Kasumi-1 (cell line): ENCODE results near the gene CLEC16A.
A peak's percentile ranks its signal among the peaks of the same experiment; 100 is the strongest.

Experiments
- DNase-seq, 2 experiments: peaks; one replicate each; lab custom pipeline; 2025; lab: John Stamatoyannopoulos, UW

Gene CLEC16A

DNA sequence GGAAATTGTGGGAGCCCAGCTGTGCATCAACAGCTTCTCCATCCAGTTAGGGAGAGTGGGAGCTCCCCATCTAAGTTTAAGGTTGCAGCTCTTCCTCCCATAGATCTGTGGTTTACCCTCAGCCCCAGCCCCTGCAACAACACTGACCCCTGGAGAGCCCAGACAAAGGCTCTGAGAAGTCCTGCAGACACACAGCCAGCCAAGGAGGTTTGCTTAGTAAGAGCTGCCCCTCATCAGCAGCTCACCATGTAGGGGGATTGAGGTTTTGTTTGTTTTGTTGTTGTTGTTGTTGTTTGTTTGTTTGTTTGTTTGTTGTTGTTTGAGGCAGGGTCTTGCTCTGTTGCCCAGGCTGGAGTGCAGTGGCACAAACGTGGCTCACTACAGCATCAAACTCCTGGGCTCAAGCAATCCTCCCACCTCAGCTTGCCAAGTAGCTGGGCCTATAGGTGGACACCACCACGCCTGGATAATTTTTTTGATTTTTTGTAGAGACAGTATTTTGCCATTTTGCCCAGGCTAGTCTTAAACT, 138.6 kb downstream of the CLEC16A start:
- no peak for DNase-seq

DNA sequence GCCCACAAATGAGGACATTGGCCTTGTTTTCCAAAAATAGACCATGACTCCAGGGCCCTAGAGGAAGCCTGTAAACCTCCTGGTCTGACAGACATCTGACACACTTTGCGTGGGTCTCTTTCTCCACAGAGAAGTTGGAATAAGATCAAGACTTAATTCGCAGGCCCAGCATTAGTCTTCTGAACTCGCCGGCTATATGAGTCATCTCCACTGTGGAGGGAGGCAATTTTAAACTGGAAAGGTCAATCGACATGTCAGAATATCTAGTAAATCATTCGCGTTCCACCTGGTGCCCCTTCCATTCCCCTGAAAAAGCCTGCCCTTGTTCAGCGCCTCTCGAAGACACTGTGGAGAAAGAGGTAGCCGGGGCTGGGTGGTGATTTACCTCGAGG, 140.1 kb downstream of the CLEC16A start:
- no peak for DNase-seq

DNA sequence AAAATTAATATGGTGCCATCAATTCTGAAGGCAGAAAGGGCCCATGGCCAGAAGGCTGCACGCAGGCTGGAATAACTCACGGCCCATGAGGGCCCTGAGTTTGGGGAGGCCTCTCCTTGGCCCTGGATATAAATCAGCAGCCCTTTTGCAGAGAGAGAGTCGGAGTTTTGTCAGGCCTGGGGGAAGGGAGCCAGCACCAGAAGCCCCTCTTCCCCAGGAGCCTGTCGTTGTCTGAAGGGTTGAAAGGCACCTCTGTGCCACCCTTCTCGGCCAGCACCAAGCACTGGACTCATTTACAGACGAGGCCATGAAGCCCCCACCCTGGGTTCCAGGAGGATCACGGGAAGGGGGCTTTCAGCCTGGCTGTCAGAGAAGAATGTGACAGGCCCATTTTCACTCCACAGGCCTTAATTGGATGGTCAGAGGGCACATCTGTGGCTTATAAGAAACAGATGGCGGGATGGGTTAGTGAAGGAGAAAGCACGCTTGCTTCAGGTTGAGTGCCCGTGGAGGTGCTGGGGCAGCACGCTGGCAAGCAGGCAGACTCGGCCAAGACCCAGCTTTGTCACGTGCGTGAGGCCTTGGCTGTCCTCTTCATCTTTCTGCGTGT, 140.6 kb downstream of the CLEC16A start:
- no peak for DNase-seq

DNA sequence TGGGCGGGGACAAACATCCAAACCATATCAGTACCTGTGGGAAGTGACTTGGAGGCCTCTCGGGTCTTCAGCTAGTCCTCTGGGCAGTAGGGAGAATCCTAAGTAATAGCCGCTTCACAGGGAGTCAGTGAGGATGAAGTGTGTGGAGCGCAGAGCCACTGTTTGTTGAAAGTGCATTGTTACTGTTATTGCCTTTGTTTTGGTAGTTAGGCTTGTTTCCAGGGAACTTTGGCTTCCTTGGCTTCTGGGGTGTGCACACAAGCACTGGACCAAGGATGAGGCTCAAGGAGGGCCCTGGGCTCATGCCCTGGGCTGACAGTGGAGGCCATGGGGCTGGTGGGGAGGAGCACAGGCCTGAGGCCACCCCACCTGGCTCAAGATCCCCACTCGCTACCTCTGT, 141.6 kb downstream of the CLEC16A start:
- no peak for DNase-seq

DNA sequence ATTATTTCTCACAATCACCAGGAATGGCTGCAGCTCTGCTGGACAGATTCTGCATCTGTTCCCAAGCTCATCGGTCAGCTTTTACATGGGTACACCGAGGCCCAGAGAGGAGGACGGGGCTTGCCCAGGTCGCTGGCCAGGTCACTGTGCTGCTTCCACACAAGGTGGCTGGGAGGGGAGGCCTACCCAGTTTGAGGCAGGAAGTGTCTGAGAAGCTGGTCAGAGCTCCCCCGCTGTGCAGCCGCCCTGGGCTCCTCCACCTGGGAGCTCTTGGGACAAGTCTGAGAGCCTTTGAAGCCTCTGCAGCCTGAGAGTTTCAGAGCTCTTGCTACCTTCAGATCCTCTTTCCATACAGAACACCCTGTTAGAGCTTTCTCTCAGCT, 143.3 kb downstream of the CLEC16A start:
- no peak for DNase-seq

DNA sequence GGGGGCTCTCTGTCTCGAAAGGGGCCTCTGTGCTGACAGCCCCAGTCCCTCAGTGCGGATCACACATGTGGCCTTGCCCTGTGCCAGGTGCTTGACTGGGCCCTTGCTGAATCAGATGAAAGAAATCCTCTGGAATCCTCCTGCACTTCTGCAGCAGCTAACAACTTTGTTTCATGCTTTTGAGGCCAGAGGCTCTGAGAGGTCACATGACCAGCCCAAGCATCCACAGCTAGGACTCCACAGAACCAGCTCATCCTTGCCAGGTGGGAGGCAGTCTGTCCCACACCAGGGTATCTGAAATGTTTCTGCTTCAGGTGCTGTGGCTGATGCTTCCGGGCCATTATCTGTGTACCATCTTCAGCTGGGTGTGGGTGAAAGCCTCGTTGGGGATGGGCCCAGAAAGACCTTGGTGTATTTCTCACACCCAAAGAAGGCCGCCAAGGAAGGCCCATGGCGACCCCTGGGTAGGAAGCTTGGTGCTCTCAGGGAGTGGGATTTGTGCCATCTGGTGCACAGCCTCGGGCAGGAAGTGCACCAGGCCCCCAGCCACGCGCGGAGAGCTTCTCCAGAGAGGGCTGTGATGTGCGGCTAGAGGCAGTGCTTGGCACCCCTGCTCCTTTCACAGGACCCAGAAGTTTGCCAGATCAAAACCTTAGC, 143.8 kb downstream of the CLEC16A start:
- DNase-seq: no peak

DNA sequence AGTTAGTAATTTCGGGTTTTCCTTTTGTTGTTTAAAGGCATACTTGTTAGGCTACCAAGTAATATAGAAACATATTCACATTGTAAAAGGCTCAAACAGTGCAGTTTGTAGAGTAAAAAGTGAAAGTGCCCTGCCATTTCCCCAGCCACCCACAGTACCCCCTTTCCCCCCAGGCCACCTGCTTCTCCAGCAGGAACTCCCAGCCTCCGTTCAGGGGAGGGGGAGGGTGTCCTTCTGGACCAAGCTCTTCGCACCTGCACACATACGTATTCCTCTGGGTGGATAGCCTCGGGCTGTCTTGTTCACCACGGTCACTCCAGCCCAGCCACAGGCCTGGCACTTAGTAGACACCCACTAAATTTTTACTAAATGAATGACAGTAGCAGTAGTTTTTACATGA, 144.5 kb downstream of the CLEC16A start:
- DNase-seq: no peak

DNA sequence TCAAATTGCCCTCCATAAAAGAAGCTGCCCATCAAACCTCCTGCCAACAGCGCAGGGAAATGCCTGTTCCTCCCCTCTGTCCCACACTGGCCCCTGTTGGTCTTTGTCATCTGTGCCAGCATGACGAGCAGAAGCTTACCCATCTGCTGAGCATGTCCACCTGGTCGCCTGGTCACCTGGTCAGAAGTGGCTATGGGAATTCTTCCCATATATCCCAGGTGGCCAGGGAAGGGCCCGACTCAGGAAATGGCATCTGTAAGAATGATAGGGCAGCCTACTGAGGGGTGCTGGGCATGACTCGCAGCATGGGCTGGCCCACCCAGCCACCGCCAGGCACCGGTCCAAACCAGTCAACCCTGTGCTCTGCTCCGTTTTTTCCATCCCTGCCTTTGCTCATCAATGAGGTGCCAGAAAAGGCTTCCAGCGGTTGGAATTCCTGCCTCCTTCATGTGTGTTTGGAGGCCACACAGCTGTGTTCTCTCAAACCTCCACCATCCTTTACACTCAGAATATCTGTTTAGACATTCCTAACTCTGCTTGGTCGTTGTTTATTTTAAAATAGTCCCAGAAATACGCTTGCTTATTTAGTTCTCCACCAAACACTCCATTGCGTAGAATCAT, 145.2 kb downstream of the CLEC16A start:
- DNase-seq: no peak

DNA sequence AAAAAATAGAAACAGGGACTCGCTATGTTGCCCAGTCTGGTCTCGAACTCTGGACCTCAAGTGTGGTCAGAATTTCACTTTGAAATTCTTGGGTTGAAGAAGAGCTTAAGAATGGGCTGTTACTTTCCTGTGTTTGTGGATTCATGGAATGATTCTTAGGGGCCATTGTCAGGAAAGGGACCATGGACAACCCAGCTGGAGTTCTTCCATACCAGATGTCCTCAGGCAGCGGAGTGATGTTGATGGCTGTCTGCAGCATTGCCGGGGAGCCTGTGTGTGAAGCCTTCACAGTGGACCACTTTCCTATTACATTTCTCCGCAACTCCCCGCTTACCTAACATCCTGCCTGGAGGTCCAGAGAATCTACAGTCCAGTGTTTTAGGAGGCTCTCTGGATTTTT, 145.9 kb downstream of the CLEC16A start:
- no peak for DNase-seq

DNA sequence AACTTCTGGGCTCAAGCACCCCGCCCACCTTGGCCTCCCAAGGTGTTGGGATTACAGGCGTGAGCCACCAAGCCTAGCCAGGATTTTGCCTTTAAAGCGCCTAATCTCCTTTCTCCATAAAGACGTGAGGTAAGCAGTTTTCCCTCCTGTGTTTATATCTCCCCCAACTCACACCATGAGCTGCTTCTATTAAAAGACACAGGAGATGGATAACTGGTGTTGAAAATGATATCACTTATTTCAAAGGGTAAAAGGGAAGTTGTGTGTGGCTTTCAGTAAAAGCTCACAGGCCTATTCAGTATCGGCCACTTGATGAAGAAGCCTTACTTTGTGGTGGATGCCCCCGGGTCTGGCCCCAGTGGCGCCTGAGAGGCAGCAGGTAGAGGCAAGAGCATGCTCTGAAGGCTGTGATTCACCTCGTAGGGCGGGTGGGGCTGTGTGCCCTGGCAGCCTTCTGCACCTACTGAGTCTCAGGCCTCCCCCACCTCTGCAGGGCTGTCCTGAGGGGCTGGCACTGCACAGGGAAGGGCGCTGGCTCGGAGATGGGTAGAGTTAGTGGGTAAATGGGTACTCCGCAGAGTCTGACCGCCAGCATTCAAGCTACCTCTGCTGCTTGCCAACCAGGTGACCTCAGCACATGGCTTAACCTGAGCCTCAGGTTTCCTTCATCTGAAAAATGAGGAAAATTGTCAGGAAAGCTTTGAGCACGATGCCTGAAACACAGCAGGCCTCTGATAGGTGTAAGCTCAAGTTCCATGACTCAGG, 146.8 kb downstream of the CLEC16A start:
- DNase-seq: peak in 1 of 2 experiments; percentile 3

DNA sequence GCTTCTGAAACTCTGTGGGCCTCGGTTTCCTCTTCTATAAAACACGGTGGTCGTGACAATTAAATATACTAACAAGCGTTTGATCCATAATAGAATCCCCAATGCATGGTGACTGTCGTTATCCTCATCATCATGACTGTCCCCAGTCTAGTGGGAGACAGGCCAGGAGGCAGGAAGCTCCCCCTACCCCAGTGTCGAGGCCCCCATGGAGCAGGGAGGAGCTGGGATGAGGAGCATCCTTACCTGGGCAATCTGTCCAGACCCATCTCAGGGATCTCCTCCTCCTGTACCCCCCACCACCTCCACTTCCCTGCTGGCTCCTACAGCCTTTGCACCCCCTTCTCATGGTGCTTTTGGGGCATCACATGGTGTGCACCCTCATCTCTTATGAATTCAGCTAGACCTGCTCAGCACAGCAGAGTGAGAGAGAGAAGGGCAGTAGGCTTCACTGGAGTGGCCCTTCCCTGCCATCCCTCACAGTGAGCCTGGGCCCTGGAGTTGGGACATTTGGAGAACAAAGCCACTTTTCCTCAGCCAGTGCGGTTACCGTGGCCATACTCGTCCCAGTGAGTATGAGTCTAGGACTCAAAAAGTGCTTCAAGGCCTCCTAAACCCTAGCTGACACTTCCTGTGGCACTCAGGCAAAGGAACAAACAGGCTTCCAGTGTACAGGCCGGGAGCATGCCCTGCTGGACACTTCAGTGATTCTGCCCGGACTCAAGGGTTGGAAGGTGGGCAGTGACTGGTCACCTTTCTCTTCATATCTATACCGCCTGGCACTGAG, 148.6 kb downstream of the CLEC16A start:
- DNase-seq: no peak

DNA sequence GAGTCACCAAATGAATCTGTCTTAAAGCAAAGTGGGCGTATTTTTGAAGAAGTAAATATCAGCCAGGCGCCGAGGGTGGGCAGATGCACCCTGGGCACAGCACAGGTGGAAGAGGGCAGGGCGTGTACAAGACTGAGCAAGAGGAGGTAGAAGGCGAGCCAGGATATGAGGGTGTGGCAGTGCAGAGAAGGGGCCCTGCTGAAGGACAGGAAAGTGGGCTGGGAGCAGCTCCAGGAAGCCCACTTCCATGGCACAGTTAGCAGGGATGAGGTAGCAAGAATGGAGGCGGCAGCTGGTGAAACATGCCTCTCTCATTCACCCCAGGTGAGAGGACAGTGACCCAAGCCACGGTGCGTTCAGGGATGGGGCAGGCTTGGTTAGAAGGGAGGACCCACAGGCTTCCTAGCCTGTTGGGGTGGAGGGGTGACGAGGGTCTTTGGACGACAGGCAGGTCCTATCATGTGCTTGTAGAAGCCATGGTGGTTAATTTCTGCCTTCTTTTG, 149.3 kb downstream of the CLEC16A start:
- no peak for DNase-seq

DNA sequence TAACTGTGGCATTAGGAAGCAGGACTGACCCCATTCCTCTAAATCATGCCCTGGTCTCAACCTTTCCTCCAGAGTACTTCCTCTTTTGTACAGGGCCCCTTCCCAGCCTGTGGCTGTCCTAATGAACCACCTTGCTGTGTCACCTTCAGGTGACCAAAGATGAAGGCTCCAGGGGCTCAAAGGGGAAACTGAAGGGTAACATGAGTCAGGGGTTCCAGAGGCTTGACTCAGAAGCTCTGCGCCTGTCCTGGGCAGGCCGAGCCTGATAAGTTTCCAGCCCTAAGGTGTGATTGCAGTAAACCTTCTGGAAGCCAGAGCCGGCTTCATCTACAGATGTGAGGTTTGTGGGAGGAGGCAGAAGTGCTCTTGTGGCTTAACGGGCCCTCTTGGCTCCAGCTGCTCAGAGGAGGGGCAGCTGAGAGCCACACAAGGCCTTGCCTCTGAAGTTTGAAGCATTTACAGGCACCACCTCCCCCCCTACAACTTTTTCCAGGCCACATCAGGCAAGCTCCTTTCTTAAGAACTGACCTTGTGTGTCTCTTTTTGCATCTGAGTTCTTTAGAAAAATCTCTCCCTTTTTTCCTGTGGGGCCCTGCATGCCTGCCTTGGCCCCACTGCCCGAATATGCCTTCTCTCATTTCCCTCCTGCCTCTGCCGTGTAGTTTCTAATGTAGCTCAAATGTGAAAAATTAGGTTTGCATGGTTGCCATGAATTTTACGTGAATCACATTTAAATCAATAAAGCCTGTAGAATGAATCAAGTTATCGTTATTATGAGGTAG, 149.9 kb downstream of the CLEC16A start:
- DNase-seq: peak; percentile 14 to 26

DNA sequence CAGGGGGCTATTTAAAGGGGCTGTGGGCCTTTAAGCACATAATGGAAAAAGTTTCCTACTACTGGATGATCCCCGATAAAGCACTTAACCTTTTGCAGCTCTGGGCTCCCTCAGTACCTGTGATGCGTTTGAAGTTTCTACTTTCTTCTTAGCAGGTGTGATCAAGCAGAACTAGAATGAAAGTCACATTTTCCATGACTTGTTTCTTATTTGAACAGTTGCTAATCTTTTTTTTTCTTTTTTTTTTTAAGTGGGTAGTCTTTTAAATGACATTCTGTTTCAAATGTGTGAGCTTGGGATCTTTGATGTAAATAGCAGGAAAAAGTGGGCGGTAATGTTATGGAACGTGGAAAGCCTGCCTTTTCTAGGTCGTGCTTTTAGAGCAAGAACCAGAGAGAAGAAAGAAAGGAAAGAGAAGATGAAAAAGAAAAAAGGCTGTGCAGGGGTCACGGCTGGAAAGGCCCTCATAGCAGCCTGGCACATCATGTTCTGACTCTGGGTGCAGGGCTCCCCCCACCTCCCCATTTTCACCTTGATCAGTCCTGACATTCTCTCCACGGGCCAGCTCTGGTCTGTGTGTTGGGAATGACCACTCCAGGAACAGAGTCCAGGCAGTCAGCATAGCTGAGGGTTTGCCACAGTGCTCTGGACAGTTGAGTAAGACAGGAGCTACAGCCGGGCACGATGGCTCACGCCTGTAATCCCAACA, 150.6 kb downstream of the CLEC16A start:
- DNase-seq: no peak

DNA sequence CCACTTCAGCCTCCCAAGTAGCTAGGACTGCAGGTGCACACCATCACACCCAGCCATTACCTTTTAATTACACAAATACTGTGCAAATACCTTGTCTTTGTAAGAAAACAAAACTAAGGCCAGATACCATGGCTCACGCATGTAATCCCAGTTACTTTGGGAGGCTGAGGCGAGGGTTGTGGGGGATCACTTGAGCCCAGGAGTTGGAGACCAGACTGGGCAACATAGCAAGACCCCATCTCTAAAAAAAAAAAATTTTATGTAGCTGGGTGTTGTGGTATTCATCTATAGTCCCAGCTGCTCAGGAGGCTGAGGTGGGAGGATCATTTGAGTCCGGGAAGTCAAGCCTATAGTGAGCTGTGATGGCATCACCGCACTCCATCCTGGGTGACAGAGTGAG, 151.6 kb downstream of the CLEC16A start:
- no peak for DNase-seq

DNA sequence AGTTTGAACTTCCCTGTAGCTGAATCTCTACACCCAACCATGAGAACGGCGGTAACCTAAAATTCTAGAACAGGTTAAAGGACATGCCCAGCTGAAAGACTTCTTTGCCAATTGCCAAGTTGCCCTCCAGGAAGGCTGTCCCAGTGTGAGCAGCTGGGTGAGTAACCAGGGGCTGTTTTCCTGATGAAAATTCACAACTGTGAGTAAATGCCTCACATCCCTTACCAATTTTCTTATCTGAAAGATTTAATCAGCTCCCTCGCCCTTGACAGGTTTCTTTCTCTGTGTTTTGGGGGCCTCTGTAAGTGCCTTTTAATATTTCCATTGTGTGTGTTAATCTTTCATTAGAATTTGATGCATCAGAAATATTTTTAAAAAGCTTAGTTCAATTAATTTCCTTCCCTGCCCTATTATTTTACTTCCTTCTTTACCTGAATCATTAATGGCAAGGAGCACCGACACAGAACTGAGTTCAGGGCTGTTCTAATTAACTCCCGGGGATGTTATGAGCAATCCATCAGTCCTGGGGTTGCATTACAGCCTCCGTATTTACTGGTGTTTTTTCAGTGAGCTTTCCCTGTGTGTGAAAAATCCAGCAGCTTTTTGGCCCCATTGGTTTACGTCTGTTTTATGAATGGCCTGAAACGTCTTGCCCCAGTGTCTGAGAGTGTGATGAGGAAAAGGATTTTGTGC, 152.9 kb downstream of the CLEC16A start:
- no peak for DNase-seq

DNA sequence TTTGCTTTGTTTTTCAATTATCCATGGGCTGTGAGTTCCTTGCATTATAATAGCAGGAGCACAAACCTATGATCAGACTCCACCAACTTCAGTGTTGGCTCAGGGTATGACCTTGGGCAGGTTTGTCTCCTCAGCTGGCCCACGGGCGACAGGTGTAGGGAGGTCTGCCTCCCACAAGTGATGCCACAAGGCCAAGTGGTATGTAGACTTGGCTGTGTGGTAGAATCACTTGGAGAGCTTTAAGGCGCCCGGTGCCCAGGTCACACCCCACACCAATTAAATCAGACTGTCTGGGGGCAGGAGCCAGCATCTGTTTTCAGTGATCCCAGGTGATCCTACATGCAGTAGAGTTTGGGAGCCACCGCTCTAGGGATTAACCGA, 153.4 kb downstream of the CLEC16A start:
- no peak for DNase-seq

DNA sequence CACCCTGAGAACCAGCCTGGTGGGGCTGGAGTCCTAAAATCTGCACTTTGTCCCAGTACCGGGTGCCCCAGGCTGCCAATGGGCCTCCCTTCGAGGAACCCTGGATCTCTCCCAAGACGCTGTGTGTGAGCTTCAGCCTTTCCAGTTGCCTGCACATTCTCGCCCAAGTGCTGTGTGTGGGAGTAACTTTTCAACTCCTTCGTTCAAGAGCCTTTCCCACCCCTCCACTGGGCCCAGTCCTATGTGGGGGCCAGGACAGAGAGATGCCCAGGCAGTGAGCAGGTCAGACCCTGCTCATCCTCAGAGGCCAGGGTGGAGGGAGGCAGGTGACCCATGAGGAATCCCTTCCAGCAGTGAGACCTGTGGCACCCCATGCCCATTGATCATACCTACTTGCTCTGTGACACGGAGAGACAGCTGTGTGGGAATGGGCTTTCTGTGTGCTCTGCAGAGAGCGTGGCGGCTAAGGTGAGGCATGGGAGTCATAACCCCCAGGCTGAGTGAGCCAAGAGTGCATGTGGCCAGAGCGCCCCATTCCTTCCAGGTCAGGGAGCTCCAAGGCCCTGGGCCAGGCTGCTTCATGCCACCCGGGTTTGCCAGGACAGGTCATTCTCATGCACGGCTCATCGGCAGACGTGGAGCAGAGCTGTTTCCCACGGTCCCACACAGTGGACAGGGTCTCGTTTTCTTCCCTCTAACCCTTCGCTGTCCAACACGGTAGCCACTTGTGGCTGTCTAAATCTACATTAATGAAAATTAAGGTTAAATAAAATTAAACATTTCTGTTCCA, 154.4 kb downstream of the CLEC16A start:
- no peak for DNase-seq

DNA sequence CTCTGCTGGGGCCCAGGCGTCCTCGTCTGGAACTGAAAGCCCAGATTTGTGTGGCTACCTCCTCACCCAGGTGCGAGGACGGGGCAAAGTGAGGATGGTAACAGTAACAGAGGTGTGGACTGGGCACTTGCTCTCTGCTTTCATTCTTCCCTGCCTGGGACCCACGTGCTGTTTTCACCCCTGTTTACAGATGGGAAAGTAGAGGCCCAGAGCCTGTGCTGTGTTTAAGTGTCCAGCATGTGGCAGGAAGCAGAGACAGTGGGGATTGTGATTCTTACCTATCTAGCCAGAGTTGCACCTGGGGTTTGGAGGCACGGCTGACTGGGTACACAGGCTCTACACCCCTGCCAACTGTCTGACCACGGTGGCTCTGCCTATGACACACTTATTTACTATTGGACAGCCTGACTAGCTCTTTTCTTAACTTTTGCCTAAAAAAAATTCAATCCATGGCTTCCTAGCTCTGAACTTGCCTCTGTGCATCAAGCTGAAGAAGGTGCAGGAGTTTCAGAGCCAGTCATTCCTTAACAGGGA, 155.4 kb downstream of the CLEC16A start:
- no peak for DNase-seq
